ENCODE data around the gene MAGI1. TPM values are rescaled to one million over a fixed set of nuclear protein-coding genes. Genes with fewer than 3 reads are reported as not detected.

Gene MAGI1
- total RNA-seq, 6 donors from 2014 or later = 33.0 to 72.9 (median 62.4) TPM

- Histone ChIP-seq H3K27me3 (no peaks in the 10 kb centered on the region), H3K9me3 (no peaks in the 10 kb centered on the region), H3K4me3 (no peak overlapping the region), H3K36me3 (no peaks in the 10 kb centered on the region), H3K4me1 (peaks cover 13 to 18% (median 15%) of the 10 kb centered on the region in 4 donors), H3K27ac (no peak overlapping the region)
- no peak for ATAC-seq (ENCODE audit: low FRiP score in 2 of 2)
- WGBS, 2 donors = 82 to 83% methylated on average over 4 of the region's 4 CpGs
- TF ChIP-seq POLR2A (IDR thresholded peaks at IDR 0.05) (no peak), POLR2AphosphoS5 (IDR thresholded peaks at IDR 0.05) (no peak), EP300 (IDR thresholded peaks at IDR 0.05) (no peak)
- TF ChIP-seq, protein P1, sequence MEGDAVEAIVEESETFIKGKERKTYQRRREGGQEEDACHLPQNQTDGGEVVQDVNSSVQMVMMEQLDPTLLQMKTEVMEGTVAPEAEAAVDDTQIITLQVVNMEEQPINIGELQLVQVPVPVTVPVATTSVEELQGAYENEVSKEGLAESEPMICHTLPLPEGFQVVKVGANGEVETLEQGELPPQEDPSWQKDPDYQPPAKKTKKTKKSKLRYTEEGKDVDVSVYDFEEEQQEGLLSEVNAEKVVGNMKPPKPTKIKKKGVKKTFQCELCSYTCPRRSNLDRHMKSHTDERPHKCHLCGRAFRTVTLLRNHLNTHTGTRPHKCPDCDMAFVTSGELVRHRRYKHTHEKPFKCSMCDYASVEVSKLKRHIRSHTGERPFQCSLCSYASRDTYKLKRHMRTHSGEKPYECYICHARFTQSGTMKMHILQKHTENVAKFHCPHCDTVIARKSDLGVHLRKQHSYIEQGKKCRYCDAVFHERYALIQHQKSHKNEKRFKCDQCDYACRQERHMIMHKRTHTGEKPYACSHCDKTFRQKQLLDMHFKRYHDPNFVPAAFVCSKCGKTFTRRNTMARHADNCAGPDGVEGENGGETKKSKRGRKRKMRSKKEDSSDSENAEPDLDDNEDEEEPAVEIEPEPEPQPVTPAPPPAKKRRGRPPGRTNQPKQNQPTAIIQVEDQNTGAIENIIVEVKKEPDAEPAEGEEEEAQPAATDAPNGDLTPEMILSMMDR (IDR thresholded peaks at IDR 0.05) = no peak
- no peak for DNase-seq
These were observed 444.7 kb downstream of the MAGI1 start for GRCh38 chr3:65593780-65594752.

- DNase-seq (no peak), ATAC-seq (ENCODE audit: low FRiP score in 2 of 2) (no peak)
- Histone ChIP-seq H3K27ac (no peak overlapping the region), H3K27me3 (no peaks in the 10 kb centered on the region), H3K4me1 (no peaks in the 10 kb centered on the region), H3K4me3 (no peak overlapping the region), H3K36me3 (no peaks in the 10 kb centered on the region), H3K9me3 (no peaks in the 10 kb centered on the region)
- TF ChIP-seq EP300 (IDR thresholded peaks at IDR 0.05) (no peak), POLR2A (IDR thresholded peaks at IDR 0.05) (no peak)
- 84 to 88% methylated on average over 3 of the region's 3 CpGs for WGBS, 2 donors
These were observed 447.4 kb downstream of the MAGI1 start for GRCh38 chr3:65591313-65591712.

GRCh38 chr3:65588884-65589283 is 449.8 kb downstream of the MAGI1 start:
- 65 to 71% methylated on average over 3 of the region's 3 CpGs for WGBS, 2 donors
- Histone ChIP-seq H3K27ac (no peak overlapping the region), H3K27me3 (no peaks in the 10 kb centered on the region), H3K9me3 (no peaks in the 10 kb centered on the region), H3K4me1 (no peaks in the 10 kb centered on the region), H3K4me3 (no peak overlapping the region), H3K36me3 (no peaks in the 10 kb centered on the region)
- ATAC-seq (ENCODE audit: low FRiP score in 2 of 2) (no peak), DNase-seq (no peak)
- no peak for TF ChIP-seq EP300 (IDR thresholded peaks at IDR 0.05)
- TF ChIP-seq, protein P1 (IDR thresholded peaks at IDR 0.05) = no peak
- no peak for TF ChIP-seq POLR2AphosphoS5 (IDR thresholded peaks at IDR 0.05)
- no peak for TF ChIP-seq POLR2A (IDR thresholded peaks at IDR 0.05)

- DNase-seq = no peak
- Histone ChIP-seq H3K36me3 (no peaks in the 10 kb centered on the region), H3K27ac (no peak overlapping the region), H3K4me1 (no peaks in the 10 kb centered on the region), H3K27me3 (no peaks in the 10 kb centered on the region), H3K4me3 (no peak overlapping the region), H3K9me3 (no peaks in the 10 kb centered on the region)
- WGBS, 2 donors = 87 to 89% methylated on average over 12 of the region's 12 CpGs
- TF ChIP-seq, protein P1 (IDR thresholded peaks at IDR 0.05) = no peak
- TF ChIP-seq POLR2AphosphoS5 (IDR thresholded peaks at IDR 0.05) = no peak
- no peak for TF ChIP-seq EP300 (IDR thresholded peaks at IDR 0.05)
- no peak for TF ChIP-seq POLR2A (IDR thresholded peaks at IDR 0.05)
- no peak for ATAC-seq (ENCODE audit: low FRiP score in 2 of 2)
These were observed 450.9 kb downstream of the MAGI1 start for GRCh38 chr3:65587650-65588439.

DNA sequence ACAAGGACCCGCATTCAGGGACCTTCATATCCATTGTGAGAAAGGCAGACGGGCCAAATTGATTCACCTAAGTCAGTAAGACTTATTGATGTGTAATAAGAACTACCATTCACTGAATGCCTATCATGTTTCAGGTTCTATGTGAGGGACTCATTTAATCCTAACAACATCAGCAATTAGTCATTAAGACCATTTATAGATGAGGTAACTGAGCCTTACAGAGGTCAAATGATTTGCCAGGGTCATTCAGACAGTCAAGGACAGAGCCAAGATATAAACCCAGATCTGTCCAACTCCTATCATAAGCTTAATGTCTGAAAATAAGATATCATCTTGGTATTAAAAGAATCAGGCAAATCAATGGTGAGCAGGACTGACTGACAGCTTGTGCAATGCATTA is 453.8 kb downstream of the MAGI1 start:
- WGBS, 2 donors = 100% methylated on average over 2 of the region's 2 CpGs
- Histone ChIP-seq H3K27ac (no peak overlapping the region), H3K4me3 (no peak overlapping the region), H3K36me3 (no peaks in the 10 kb centered on the region), H3K4me1 (no peaks in the 10 kb centered on the region), H3K27me3 (no peaks in the 10 kb centered on the region), H3K9me3 (no peaks in the 10 kb centered on the region)
- TF ChIP-seq, protein P1 (IDR thresholded peaks at IDR 0.05) = no peak
- TF ChIP-seq EP300 (IDR thresholded peaks at IDR 0.05) = no peak
- DNase-seq = no peak
- ATAC-seq (ENCODE audit: low FRiP score in 2 of 2) = no peak
